BLaER1 treated with 17β-estradiol and CSF1 and Interleukin-3, amounts not matched to agents 10 nM and 100 nM (cell line): ENCODE data around the gene SKP1.
A peak's percentile ranks its signal among the peaks of the same experiment; 100 is the strongest.

ENCODE experiments used
- H3K27ac ChIP-seq, 11 experiments: shearing (Covaris generic); formaldehyde crosslinking; 2 replicates each; pipeline ENCODE4 v1.8.1; 2022
- H3K27me3 ChIP-seq, 11 experiments: shearing (Covaris generic); formaldehyde crosslinking; 2 replicates each; pipeline ENCODE4 v1.8.1; 2022
- H3K36me3 ChIP-seq, 11 experiments: shearing (Covaris generic); formaldehyde crosslinking; 2 replicates each; pipeline ENCODE4 v1.8.1; 2022
- H3K4me1 ChIP-seq, 10 experiments: shearing (Covaris generic); formaldehyde crosslinking; 2 replicates each; pipeline ENCODE4 v1.8.1; 2022
- H3K4me2 ChIP-seq, 11 experiments: shearing (Covaris generic); formaldehyde crosslinking; 2 replicates each; pipeline ENCODE4 v1.8.1; 2022
- H3K4me3 ChIP-seq, 10 experiments: shearing (Covaris generic); formaldehyde crosslinking; 2 replicates each; pipeline ENCODE4 v1.8.1; 2022
- H3K9ac ChIP-seq, 11 experiments: shearing (Covaris generic); formaldehyde crosslinking; 2 replicates each; pipeline ENCODE4 v1.8.1; 2022
- H3K9me3 ChIP-seq, 11 experiments: shearing (Covaris generic); formaldehyde crosslinking; replicated peaks in 1 of 11; 2 replicates each; pipeline ENCODE4 v1.8.1; 2022
- H4K20me1 ChIP-seq, 11 experiments: shearing (Covaris generic); formaldehyde crosslinking; 2 replicates each; pipeline ENCODE4 v1.8.1; 2022
- Cebpa-rat ChIP-seq, 11 experiments: shearing (Covaris generic); IDR thresholded peaks; 2 replicates each; pipeline ENCODE4 v1.8.1; 2022

The SKP1 gene

GRCh38 chr5:134142052-134142451, 34.7 kb downstream of the SKP1 start:
- no peak for TF ChIP-seq Cebpa-rat (IDR thresholded peaks at IDR 0.05)
- H3K27me3 ChIP-seq: no peaks in the 10 kb centered on the region
- peaks cover 42 to 93% (median 65%) of the 10 kb centered on the region in 11 experiments for H3K36me3 ChIP-seq
- H4K20me1 ChIP-seq: peaks cover 88 to 99% (median 97%) of the 10 kb centered on the region in 11 experiments
- H3K4me3 ChIP-seq: no peak overlapping the region
- H3K4me1 ChIP-seq: peaks cover 23 to 47% (median 42%) of the 10 kb centered on the region in 10 experiments
- no peak overlapping the region; a peak in 1 of 22 replicates for H3K9ac ChIP-seq
- H3K27ac ChIP-seq: no peak overlapping the region
- no peak overlapping the region for H3K4me2 ChIP-seq
- H3K9me3 ChIP-seq: no peaks in the 10 kb centered on the region

DNA sequence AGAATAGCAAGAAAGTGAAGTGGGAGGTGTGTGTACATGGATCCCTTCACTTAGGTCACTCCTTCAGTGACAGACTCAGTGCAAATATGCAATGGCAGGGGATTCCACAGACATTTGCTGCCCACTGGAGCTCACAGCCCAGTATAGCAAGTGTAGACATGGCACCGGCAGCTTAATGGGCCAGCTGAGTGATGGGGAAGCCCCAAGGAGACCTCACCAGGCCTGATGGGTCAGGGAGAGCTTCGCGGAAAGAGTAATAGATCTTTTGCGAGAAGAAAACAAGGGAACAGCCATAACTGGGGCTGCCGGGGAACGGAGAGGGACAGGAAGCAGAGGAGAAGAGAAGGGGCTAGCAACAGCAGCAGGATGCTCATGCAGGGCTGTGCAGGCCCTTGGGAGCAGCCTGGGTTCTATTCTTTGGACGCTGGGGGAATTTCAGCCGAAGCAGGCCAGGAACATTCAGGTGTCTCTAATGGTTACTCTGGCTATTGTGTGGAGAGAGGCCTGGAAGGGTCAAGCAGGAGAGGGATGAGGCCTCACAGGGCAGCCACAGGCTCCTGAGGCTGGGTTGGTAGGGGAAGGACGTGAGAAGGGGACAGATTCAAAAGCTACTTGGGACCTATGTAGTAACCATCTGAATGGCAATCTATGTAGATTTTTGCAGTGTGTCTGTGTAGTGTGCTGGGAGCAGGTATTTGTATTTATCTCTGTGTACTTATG, 35.3 kb downstream of the SKP1 start:
- Histone ChIP-seq H3K27me3 (no peaks in the 10 kb centered on the region), H3K4me1 (peaks cover 28 to 52% (median 47%) of the 10 kb centered on the region in 10 experiments), H3K36me3 (peaks cover 43 to 93% (median 65%) of the 10 kb centered on the region in 11 experiments), H3K4me3 (no peak overlapping the region), H4K20me1 (peaks cover 87 to 99% (median 97%) of the 10 kb centered on the region in 11 experiments), H3K4me2 (no peak overlapping the region), H3K9ac (no peak overlapping the region), H3K9me3 (no peaks in the 10 kb centered on the region), H3K27ac (no peak overlapping the region)
- TF ChIP-seq Cebpa-rat (IDR thresholded peaks at IDR 0.05): no peak

- Histone ChIP-seq H3K4me3 (no peak overlapping the region), H4K20me1 (peaks cover 87 to 99% (median 97%) of the 10 kb centered on the region in 11 experiments), H3K27me3 (no peaks in the 10 kb centered on the region), H3K9me3 (no peaks in the 10 kb centered on the region), H3K4me1 (peaks cover 28 to 59% (median 51%) of the 10 kb centered on the region in 10 experiments), H3K4me2 (peak overlapping the region in 5 of 11 experiments; percentile 4 to 34 (median 6); a peak in 5 of 22 replicates), H3K9ac (no peak overlapping the region), H3K36me3 (peaks cover 44 to 93% (median 65%) of the 10 kb centered on the region in 11 experiments), H3K27ac (no peak overlapping the region)
- TF ChIP-seq Cebpa-rat (IDR thresholded peaks at IDR 0.05): no peak
Measured at GRCh38 chr5:134140530-134141201, 36.1 kb downstream of the SKP1 start.

DNA sequence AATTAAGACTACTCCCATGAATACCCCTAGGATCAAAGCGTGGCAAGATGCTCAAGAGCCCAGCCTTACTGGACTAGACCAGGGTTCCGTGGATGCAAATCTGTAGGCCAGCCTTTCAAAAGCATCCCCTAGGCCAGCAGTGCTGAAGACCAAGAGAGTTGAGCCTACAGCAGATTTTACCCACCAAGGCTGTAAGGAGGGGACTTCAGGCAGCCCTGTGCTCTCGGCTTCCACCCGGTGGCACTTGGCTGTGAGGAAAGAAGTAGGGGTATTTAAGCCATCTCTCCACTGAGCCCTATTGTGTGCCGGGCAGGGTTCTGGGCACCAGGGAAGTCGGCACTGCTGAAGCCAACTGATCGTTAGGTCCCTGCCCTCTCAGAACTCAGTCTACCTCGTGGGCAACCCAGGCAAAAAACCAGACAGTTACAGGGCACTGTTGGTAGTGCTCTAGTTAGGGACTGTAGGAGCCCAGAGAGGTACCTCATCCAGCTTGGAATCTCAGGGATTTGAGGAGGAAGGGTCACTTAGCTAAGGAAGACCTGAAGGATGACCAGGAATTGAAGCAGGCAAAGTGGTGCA, 36.8 kb downstream of the SKP1 start:
- Histone ChIP-seq H3K36me3 (peaks cover 41 to 93% (median 64%) of the 10 kb centered on the region in 11 experiments), H3K27ac (peak overlapping the region in 2 of 11 experiments; percentile 18 to 50; a peak in 1 of 22 replicates), H3K4me2 (peak overlapping the region in 4 of 11 experiments; percentile 4 to 90 (median 78); a peak in 5 of 22 replicates), H3K4me1 (peaks cover 28 to 65% (median 57%) of the 10 kb centered on the region in 10 experiments), H4K20me1 (peaks cover 87 to 99% (median 97%) of the 10 kb centered on the region in 11 experiments), H3K9ac (0 out of 22 replicates have a peak overlapping the region, but pooled peaks of 2 of the 11 experiments have one; percentile 10 to 19), H3K9me3 (no peaks in the 10 kb centered on the region), H3K27me3 (no peaks in the 10 kb centered on the region), H3K4me3 (no peak overlapping the region)
- TF ChIP-seq Cebpa-rat (IDR thresholded peaks at IDR 0.05): no peak

DNA sequence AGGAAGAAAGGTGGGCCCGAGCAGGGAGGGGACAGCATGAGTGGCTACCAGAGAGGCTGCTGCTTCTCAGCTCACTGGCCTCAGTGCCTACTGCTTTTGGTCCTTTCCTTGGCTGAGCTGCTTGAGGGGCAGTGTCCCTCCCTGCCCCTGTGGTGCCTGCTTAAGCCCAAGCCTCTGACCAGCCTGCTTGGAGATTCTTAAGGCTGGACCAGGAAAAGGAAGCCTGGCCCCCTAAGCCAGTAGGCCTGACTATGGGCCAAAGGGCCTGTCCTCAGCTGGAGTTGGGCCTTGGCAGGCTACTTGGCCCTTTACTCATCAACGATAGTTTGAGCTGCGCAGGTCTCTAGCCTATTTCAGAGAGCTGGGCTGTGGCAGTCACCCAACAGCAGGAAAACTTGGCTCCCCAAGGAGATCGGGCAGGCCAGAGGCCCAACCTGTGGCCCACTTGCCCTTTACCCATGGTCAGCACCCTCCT, 37.3 kb downstream of the SKP1 start:
- Histone ChIP-seq H3K4me3 (no peak overlapping the region), H3K27ac (peak overlapping the region in 3 of 11 experiments; percentile 18 to 50 (median 24); a peak in 4 of 22 replicates), H3K9me3 (no peaks in the 10 kb centered on the region), H3K9ac (peak overlapping the region in 2 of 11 experiments; percentile 10 to 19; a peak in 1 of 22 replicates), H3K4me1 (peaks cover 28 to 71% (median 63%) of the 10 kb centered on the region in 10 experiments), H4K20me1 (peaks cover 87 to 99% (median 97%) of the 10 kb centered on the region in 11 experiments), H3K27me3 (no peaks in the 10 kb centered on the region), H3K36me3 (peaks cover 40 to 93% (median 64%) of the 10 kb centered on the region in 11 experiments), H3K4me2 (peak overlapping the region in 8 of 11 experiments; percentile 72 to 90 (median 81); a peak in 11 of 22 replicates)
- TF ChIP-seq Cebpa-rat (IDR thresholded peaks at IDR 0.05): no peak

DNA sequence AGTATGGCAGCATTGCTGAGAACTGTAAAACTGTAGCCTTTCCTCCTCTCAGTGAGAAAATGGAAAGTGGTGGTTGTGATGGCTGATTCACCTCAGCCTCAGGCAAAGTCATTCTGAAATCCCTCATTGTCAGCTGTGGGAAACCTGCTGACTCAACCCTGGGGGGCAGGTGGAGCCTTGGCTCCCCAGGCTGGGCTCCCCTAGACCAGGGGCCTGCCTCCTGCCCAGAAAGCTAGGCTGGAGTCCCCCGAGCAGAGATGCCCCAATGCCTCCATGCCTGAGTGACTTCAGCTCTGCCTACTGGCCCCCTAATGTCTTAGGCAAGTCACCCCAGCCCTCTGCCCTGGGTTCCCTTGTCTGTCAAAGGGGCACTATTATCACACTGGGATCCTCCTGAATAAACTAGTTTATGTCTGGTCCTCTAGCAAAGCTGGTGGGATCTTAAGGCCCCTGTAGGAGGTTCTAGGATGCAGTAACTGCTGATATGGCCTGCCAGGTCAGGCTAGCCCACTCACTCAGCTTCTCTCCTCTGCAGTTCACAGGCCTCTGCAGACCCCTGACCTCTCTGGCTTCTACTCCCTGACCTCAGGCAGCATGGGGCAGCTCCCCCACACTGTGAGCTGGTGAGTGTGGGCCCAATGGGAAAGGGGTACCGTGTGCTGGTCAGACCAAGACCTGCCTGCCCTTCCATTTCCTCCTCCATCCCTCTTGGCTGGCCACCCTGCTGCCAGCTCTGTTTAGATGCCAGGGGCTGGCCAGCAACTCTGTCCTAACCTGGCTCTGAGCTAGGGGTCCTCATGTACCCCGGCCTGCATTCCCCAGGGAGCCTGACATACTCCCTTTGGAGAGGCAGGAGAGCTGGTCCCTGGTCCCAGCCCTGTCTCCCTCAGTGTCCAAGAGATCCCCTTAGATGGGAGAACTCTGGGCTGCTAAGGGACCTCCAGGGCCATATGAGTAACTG, 38.1 kb downstream of the SKP1 start:
- Histone ChIP-seq H3K4me3 (no peak overlapping the region), H4K20me1 (peaks cover 87 to 99% (median 97%) of the 10 kb centered on the region in 11 experiments), H3K4me1 (peaks cover 35 to 78% (median 70%) of the 10 kb centered on the region in 10 experiments), H3K9ac (peak overlapping the region in 2 of 11 experiments; percentile 10 to 34; a peak in 3 of 22 replicates), H3K27ac (peak overlapping the region in 4 of 11 experiments; percentile 12 to 50 (median 21); a peak in 5 of 22 replicates), H3K27me3 (no peaks in the 10 kb centered on the region), H3K9me3 (no peaks in the 10 kb centered on the region), H3K4me2 (peak overlapping the region; percentile 72 to 90 (median 80)), H3K36me3 (peaks cover 39 to 93% (median 64%) of the 10 kb centered on the region in 11 experiments)
- no peak for TF ChIP-seq Cebpa-rat (IDR thresholded peaks at IDR 0.05)

GRCh38 chr5:134136771-134137170, 40.0 kb downstream of the SKP1 start:
- peaks cover 87 to 100% (median 99%) of the 10 kb centered on the region in 11 experiments for H4K20me1 ChIP-seq
- no peak overlapping the region for H3K27ac ChIP-seq
- H3K27me3 ChIP-seq: no peaks in the 10 kb centered on the region
- no peak for TF ChIP-seq Cebpa-rat (IDR thresholded peaks at IDR 0.05)
- peaks cover 44 to 95% (median 87%) of the 10 kb centered on the region in 10 experiments for H3K4me1 ChIP-seq
- no peak overlapping the region for H3K9ac ChIP-seq
- H3K36me3 ChIP-seq: peaks cover 32 to 88% (median 58%) of the 10 kb centered on the region in 11 experiments
- H3K4me2 ChIP-seq: peak overlapping the region in 10 of 11 experiments; percentile 72 to 90 (median 82); a peak in 17 of 22 replicates
- no peaks in the 10 kb centered on the region for H3K9me3 ChIP-seq
- no peak overlapping the region for H3K4me3 ChIP-seq

DNA sequence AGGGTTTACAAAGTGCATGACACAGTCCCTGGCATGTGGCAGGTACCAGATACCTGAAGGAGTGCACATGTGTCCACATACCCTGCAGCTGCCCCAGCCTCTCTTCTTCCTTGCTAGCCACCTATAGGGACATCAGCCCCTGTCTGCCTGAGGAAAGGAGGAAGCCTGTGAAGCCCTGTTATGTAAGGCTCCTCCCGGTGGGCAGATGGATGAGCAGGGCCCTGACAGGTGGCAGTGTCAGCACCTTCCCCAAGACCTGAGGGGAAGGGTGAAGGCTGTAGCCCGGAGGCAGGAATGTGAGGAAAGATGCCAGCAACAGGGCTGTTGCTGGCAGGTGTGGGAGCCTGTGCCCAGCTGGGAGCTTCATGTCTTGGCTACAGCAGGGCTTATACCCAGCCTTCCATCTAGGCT, 40.5 kb downstream of the SKP1 start:
- H3K9me3 ChIP-seq: no peaks in the 10 kb centered on the region
- no peaks in the 10 kb centered on the region for H3K27me3 ChIP-seq
- H3K27ac ChIP-seq: no peak overlapping the region
- peak overlapping the region in 1 of 11 experiments; percentile 83; a peak in 1 of 22 replicates for H3K4me2 ChIP-seq
- H3K9ac ChIP-seq: no peak overlapping the region
- no peak for TF ChIP-seq Cebpa-rat (IDR thresholded peaks at IDR 0.05)
- peaks cover 44 to 95% (median 85%) of the 10 kb centered on the region in 10 experiments for H3K4me1 ChIP-seq
- H3K4me3 ChIP-seq: no peak overlapping the region
- H3K36me3 ChIP-seq: peaks cover 34 to 88% (median 59%) of the 10 kb centered on the region in 11 experiments
- peaks cover 87 to 100% (median 99%) of the 10 kb centered on the region in 11 experiments for H4K20me1 ChIP-seq
